GM19397 (cell line): ENCODE measurements around the gene CTSE.

Source experiments
- ATAC-seq: cut with Tn5 transposase; IDR thresholded peaks from one replicate; pipeline ENCODE4 v1.9.1; 2021; ENCODE audit warnings: mild to moderate bottlenecking, moderate library complexity; ENCODE audit not compliant: unreplicated experiment

The CTSE gene

DNA sequence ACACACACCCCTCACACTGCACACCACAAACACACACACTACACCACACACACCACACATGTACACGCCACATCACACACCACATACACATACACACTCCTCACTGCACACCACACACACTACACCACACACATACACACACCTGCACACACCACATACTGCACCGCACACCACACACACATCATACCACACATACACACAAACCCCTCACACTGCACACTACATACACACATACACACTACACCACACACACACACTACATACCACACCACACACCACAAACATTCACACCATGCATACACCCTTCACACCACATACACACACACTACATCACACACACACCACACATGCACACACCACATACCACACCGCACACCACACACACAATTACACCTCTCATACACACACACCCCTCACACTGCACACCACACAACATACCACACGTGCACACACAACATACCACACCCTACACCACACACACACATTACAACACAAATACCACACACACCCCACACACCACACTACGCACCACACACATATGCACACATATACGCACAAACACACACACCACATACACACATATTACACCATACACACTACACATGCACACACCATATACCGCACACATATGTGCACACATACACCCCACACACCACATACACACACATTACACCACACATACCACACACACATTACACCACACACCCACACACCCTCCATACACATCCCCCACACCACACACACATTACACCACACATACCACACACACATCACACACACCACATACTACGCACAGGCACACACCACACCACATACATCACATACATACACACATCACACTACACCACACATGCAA is 50.1 kb downstream of the CTSE start:
- ATAC-seq: no peak

DNA sequence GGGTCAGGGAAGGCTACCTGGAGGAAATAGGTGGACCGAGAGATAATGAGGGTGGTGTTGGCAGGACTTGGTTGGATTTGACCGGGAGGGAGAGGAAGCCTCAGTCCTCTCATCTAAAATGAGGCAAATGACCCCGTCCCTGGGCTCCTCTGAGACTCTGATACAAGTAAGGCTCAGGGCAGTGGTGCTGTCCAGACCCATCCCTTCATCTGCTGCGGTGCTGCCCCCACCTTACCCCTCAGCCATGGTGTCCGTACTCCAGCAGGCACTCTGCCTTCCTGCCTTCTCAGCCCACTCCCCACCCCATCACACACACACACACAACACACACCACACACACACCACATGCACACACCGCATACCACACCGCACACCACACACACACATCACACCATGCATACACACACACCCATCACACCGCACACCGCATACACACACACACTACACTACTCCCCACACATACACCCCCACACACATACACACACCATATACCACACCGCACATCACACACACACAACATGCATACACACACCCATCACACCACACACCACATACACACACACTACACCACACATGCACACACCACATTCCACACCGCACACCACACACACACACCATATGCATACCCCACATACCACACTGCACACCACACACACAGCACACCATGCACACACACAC is 51.1 kb downstream of the CTSE start:
- no peak for ATAC-seq

DNA sequence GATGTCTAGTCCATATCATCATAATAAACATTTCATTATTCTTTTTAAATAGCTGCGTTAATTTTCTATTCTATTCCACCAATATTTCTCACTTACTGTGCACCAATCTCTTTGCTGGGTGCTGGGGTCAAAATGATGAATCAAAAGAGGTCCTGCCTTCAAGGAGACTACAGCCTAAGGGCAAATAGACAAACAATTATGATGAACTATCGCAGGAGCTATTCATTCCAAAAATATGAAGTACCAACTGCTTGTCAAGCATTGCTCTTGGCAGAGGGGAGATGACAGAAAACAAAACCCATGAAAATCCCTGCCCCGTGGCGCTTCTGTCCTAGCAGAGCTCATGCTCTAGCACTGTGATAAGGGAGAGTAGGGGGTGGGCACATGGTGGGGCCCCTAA is 51.6 kb downstream of the CTSE start:
- no peak for ATAC-seq

GRCh38 chr1:205971082-205971481 is 52.6 kb downstream of the CTSE start:
- ATAC-seq: no peak

DNA sequence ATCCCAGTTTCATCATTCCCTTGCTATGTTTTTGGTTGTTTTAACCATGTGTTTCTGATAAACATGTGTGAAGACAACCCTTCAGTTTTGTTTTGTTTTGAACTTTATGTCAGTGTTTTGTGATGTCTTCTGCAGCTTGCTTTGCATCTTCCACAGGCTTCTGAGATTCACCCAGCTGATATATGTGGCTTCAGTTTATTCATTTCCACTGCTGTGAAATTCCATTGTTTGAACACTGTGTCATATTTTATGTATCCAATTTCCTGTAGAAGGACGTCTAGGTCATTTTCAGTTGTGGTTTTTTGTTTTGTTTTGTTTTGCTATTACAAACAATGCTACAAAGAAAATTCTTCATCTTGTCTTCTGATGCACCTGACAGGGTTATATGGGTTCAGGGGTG is 53.2 kb downstream of the CTSE start:
- ATAC-seq: no peak

GRCh38 chr1:205969229-205969628 is 54.5 kb downstream of the CTSE start:
- ATAC-seq: no peak

DNA sequence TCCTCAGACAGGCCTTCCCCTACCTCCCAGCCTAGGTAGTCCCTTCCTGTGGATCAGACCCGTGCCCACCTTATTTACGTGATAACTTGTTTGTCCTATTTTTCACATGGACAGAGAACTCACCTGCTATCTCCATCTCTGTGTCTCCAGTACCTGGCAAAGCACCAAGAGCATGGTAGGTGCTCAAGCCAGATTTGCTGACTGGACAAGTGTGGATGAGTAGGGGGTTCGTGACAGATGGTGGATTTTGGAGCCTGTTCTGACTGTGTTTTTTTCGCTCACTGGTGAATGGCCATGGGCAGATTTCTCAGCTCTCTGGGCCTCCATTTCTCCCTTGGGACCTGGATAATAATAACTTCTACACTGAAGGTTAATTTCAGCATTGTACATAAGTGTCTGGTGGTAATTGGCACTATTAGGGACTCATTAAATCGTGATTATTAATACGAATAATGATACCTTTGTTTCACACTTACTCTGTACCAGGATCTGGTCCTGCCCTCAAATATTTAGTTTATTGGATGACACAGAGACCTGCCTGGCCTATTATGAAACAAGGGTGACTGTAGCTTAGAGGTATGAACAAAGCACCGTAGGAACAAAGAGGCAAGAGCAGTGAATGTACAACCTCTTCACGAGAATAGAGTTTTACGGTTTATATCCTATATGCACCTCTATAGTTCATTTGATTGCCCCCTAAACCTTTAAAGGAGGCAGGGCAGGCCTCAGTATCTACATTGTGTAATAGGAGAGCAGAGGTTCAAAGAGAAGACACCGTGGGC is 56.0 kb downstream of the CTSE start:
- ATAC-seq: no peak

DNA sequence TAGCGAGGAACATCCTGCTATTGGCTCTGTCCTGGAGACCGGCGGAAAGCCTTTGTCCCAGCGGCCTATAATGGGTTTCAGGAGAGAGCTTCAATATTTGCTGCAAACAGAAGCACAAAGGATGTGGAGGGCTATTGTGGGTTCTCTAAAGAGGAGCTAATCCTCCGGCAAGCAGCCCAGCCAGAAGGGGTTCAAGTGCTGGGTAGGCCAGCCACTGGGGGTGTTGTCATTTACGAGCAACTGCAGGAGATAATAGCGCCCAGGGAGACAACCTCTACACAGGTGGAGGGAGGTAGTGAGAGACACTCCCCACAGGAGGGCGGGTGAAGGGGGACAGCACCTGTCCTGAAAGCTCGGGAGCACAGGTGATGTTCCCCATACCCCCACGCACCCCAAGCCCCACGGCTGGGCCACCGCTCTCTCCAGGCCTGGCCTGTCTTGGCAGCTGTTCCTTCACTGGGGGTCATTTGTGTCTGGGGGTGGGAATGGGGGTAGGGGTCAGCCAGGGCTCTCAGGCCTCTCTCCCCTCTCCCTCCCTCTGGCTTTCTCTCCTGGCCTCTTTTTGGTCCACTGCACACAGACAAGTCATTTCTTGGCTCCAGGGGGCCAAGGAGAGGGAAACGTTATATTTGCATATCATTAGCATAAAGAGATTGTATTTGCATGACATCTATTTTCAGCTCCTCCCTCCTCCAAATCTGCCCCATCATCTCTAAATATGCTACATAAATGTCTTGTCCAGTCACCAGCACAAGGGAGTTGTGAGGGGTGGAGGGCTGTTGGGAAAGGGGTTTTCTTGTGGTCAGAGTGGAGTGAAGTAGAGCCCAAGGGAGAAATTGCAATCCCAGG is 58.4 kb downstream of the CTSE start:
- ATAC-seq: no peak

GRCh38 chr1:205963352-205964155 is 60.1 kb downstream of the CTSE start:
- no peak for ATAC-seq

- ATAC-seq: no peak
Observed at GRCh38 chr1:205962821-205963221, 60.9 kb downstream of the CTSE start.

DNA sequence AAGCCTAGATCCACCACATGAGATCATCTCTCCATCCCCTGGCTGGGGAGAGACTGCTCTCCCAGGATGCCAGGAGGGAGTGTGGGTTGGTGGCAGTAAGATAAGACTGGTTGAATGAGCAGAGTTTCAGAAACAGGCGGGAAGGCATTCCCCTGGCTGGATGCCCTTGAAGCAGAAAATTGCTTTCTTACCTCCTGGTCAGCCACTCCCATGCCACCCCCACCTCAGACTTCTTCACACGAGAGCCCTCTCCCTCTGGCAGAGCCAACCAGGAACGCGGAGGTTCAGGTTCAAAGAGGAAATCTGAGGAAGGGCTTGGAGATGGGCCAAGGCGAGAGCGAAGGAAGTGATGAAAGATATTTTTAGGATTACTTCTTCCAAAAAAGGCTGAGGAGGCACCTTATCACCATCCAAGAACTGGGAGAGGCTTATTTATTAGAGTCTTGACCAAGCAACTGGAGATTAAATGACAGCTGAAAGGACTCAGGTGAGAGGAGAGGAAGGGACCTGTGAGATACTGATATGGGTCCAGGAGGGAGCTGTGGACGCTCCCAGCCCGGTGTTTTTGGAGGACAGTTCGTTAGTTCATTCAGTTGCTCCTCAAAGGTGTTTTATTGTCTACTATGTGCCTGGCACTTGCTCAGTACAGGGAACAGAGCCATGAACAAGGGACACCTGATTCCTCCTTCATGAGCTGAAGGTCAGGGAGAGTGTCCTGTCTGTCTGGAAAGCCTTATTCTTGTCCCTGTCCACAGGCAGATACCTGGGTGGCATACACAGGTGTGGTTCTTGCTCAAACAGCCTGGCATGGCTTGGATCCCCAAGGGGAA is 61.5 kb downstream of the CTSE start:
- no peak for ATAC-seq

DNA sequence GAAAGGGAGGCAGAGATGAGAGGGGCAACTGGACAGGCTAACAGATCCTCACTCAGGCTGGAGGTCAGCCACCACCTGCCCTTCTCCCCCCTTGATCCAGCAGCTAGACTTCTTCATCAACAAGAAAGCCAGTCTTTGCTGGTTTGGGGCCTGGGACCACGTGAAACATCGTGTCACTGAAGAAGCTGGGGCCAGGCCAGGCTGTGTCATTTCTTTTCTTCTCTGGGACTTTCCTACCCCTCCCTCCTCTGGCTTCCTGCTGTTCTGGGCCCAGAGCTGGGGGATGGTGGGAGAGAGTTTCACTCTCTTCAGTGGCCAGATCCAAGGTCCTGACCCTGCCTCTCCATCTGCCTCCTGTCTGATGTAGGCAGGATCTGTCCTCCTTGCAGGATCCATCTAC is 62.3 kb downstream of the CTSE start:
- ATAC-seq: no peak

GRCh38 chr1:205959789-205960188 is 63.9 kb downstream of the CTSE start:
- no peak for ATAC-seq
